Daoy (cell line): ENCODE measurements around the gene RUNX1. TPM values are rescaled to one million over a fixed set of nuclear protein-coding genes. Genes with fewer than 3 reads are reported as not detected.
"Not testable (repeated sequence)": the region's sequence is repeated elsewhere in the genome, so short reads cannot be mapped to it uniquely, and the experiment has no call there.

Experiments used
- DNase-seq: peaks from one replicate; pipeline ENCODE4 v3.0.0-alpha.2; 2015; ENCODE audit warnings: low read depth
- total RNA-seq: library from RNA; depleted of rRNA; stranded (reverse); fragments of >200 nt; shearing (Covaris generic); gene quantifications from 2 replicates; pipeline ENCODE4 v1.2.3, GENCODE V29; 2014

Gene RUNX1
- total RNA-seq, 1 experiment from 2014 or later, result 9.5 TPM

DNA sequence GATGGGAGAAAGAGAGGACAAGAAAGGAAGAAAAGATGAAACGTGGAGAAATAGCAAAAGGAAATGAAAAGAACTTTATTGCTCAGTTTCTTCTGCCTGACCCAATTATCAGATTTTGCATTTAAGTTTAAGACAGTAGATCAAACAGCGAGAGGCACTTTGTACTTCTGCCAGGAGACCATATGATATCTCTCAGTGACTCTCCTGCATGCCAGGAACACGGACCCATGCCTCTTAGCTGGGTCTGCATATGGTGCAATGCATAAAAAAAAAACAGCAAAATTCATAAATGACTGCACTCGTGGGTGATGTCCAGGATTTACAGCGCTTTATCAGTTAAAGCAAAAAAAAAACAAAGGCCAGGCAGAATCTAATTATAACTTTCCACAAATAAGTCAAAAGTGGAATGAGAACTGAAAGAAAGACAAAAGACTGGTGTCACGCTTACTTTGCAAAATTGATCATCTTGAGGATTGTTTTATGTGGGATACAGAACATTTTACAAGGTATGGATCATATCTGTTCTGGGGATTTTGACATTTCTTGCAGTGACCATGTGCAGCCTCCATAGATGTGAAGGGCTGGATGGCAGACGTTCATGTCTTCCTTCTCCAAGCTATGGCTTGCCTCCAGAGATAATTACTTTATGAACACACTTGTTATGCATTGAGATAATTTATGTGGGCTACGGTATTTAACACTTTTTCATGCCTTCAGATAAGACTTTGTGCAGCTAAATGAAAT lies 79.5 kb downstream of the RUNX1 start:
- no peak for DNase-seq

DNA sequence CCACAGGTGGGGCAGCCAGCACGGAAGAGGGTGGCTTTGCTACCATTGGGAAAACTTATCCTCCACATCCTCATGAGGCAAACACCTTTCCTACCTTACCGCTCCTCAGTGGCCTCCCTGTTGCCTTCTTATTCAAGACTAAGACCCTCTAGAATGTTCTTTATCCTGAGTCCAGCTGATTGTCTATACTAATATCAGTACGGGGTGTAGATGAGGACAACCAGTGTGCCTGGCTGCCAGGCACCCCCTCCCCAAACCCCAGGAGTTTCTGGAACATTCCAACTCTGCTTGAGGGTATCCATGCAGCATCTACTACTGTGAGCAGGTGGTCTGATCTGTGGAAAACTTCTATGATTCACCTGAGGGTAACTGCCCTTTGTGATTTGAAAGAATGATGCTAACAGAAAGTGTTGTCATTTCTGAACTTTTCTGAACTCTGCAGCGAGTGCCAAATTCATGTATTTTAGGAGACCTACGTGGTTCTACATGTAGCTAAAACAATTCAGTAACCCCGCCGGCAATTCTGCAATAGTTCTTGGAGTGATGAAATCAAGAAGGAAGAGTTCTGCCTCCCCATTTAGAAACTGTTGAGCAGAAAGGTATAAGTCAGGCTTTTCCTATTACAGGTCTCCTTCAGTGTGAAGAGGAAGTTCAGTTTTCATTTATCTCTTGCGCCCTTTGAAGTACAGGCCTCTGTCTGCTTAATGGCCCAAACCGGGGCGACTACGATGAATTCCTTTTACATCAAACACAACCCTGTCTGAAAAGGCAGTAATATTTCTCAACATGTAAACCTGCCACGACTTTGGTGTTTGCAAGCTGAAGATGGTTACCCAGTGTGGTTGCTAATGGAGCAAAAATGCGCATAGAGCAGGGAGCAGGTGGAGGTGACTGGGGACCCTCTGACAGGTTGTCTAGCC lies 80.4 kb downstream of the RUNX1 start:
- DNase-seq, result no peak

DNA sequence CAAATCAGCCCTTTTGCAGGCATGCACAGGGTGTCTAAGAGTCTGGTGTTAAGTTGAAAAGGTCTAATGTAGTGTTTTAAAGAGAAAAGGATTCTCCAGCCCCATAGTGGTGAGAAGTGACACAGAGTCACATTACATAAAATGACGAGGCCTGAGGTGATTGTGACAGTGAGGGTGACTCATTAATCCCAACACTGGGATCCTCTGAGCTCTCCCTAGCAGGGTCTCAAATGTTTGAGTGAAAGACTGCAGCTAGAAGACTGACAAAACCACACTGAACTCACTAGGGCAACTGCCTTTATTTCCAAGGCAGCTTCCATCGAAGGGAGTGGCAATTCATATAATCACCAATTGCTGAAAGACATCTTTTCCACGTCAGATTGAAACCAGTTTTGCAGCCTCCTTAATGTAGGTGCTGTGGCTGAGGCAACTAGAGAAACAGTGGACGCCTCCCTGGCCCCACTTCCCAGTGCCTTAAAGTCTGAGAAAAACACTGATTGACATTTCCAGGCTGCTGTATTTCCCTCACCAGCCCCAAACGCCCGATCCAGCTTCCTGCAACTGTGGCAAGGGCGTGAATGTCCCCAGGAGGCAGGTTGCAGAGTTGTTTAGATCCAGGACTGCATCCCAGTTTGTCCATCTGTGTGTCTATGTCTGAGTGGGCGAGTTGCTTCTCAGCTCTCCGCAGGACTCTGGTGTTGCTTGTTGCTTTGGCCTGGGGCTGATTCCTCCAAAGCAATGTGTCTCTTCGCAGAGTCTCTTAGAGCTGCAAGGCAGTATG lies 81.4 kb downstream of the RUNX1 start:
- DNase-seq, result peak; percentile 26

DNA sequence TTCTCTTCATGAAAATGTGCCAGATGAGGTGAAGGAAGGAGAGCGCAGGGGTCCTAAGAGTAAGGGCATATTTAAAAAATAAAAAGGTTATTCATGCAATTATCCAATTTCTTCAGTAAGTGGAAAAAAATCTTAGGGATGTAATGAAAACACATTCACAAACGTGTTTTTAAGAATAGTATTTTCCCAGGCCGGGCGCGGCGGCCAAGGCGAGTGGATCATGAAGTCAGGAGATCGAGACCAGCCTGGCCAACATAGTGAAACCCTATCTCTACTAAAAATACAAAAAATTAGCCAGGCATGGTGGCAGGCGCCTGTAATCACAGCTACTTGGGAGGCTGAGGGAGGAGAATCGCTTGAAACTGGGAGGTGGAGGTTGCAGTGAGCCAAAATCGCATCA lies 82.2 kb downstream of the RUNX1 start:
- DNase-seq, result not testable (repeated sequence)

DNA sequence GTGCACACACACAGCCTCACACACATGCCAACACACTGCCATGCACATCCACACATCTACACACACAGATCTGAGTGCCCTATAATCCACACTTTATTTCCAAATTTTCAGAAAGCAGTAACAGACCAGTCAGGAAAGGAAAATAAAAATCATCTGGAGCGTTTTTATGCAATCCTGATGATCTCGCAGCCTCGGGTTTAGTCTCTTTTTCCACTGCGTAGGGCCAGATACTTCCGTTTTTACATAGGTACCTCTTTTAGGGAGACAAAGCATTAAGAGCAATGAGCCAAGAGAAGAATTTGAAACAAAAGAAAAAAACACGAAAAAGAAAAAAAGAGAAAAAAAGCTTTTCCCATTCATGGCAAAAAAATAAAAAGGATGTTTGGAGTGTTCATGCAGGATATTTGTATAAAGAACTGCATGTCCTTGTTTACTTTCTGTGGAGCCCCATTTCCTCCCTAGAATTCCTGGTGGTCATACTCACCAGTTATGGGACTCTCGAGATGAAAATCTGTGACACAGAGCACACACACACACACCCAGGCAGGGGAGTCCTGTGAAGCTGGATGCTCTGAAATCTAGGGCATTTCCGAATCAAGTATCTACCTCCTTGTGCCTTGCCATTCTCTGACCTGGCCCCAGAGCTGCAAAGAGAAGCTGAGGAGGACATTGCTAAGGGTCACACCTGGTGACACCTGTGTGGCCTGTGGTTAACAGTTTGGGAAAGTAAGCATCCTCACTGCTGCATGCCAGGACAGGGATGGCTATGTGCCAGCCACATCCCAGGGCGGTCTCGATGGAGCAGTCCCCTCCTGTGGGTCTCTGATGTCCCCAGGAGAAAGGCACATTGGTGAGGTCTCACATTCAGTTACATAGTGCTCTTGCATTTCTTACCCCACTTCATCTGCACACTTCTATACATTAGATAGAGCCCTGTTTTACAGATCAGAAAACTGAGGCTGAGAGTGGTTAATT lies 83.6 kb downstream of the RUNX1 start:
- peak; percentile 79 for DNase-seq

DNA sequence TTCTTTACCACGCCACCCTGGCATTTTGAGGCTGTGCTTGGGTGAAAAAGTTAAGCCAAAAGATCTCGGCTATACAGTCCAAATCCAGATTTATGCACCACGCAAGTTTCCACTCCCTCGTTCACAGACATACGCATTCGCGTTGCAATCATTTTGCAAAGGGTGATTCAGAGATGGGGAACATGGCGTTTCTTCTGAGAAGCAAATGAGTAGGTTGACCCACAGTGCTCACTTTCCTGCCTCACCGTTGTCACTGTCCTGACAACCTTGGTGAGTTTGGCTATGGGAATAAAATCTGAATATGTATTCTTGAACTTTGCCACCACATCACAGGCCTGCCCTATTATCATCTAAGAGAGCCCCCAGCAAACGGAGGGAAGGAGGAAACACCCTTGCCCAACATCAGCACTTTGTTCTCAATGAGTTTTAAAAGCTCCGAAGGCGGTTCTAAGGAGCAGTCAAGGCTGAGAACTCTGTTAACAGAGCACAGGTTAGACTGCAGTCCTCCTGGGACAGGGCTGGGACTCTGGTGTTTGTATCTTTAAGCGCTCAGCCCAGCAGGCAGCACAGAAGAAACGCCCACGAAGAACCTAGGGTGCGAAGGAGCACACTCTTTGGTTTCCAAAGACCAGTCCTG lies 86.4 kb downstream of the RUNX1 start:
- DNase-seq, result no peak

DNA sequence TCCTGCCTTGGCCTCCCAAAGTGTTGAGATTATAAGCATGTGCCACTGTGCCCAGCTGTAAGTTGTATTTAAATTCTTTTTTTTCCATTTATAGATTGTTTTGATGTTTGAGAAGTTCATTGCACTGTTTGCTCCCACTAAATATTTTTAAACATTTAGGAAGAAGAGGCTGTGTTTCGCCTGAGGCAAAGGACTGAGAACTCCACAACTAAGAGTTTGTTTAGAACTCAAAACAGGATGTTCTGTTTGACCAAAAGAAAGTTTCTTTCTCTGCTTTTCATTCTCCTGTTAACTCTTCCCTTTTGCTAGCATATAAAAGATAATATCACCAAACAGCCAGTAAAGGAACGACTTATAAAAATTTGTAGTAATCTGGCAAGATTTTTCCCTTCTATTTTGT lies 87.0 kb downstream of the RUNX1 start:
- DNase-seq, result no peak

DNA sequence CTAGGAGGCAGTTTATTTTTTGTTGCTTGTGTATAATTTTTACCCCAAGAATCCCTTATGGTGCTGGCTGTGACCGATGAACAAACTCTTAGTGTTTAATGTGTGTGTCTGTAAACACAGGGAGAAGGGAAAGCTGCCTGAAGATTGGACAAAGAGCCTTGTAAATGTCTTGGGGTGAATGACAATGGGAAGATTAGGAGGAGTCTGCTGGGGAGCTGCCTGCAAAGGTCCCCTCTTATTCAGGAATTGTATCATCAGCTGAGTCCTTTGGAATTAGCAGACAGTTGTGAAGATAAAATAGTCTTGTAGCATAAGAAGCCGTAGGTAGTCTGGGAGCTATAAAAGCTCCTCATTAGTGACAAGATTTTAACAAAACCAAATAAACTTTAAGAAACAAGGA lies 88.4 kb downstream of the RUNX1 start:
- no peak for DNase-seq

DNA sequence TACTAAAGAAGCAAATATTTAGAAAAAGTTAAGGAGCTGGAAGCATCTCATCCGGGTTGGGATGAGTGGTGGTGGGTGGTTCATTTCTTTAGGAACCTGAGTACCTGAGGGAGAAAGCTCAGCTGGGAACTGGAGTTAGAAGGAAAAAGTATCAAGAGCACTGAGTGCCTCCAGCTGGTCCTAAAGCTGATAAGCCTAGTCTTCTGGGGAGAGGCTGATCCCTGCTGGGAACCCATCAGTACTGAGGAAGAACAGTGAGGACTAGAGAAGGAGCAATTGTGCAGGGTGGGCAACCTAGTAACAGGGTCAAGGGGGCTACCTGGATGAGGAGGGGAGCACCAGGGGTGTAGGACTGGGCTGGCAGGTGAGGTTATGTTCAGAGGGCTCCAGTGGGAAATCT lies 89.5 kb downstream of the RUNX1 start:
- DNase-seq, result no peak

DNA sequence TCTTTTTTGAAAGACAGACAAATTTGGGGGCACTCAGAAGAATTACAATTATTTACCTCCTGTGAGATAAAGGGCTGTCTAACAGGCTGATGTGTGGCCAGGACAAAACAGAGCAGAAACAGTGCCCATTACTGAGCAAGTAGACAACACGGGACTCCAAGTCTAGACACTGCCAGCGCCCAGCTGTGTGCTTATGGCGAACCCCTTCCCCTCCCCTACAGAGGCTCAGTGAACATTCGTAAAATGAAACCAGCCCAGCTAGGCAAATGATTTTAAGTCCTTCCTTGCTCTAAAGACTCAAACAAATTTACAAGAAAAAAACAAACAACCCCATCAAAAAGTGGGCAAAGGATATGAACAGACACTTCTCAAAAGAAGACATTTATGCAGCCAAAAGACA lies 91.1 kb downstream of the RUNX1 start:
- no peak for DNase-seq

DNA sequence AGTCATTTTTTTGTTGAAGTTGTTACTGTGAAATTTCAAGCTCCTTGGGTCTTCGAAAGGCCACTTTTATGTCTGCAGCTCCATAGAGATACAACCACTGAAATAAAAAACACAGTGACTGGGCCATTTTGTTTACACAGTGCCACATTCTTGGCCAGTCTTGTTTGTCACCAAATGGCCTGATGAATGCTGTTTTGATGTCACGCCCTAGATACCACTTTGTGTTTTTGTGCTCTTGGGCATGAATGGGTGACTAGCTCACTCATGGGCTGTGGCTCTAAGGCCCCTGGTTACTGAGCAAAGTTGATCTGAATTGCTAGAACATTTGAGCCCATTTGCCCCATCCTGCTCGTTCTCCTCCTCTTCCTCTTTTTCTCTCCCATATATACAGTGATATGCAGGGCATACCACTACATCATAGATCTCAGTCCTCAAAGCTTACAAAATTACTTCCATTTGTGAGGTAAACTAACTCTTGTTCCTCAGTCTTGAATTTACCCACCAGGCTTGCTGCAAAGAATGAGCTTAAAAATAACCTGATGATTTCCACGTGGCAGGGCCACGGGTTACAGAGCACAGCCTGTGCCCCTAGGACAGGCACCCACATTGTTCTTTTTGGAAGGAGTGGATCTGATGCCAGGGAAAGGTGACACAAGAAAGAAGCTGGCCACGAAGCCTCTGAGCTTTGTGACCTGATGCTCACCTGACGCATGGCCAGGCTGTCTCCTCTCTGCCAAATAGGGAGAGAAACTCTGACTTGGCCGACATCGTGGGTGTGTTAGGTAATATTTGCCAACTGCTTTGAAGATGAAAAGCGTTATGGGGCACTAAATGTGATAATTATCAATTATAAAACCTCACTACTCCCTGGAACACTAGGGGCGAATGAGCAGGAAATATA lies 92.4 kb downstream of the RUNX1 start:
- DNase-seq, result no peak

DNA sequence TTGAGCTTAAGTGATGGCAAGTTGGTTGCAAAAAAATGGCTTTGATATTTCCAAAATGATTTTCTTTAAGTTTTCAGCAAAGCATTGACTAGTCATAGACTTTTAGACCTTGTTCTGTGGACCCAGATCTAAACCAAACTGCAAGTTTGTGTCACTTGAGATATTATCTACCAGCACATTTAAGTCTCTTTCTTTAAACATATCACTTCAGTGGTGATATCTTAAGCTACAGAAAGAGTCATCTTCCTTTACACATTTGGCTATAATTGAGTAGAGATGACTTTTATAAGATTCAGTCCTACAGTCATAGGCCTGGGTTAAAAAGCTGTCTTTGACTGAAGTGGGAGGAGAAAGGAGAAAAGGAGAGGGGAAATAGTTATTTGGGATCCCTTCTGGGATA lies 95.2 kb downstream of the RUNX1 start:
- no peak for DNase-seq

DNA sequence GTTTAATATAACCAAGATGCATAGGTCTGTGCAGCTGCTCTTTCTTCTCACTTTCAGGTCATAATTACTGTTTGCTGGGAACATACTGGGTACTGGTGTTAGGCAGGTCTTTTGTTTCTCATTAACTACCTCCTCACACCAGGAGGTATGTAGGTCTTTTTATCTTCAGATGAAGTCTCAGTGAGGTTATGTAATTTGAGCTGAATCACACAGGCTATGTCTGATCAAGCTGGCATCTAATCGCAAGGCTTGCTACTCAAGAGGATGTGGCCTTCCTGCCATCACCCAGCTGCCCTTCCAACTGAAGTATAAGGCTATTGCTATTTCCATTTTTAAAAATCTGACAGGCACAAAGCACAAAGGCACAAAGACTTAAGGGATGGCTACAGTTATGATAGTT lies 96.4 kb downstream of the RUNX1 start:
- peak; percentile 24 for DNase-seq

DNA sequence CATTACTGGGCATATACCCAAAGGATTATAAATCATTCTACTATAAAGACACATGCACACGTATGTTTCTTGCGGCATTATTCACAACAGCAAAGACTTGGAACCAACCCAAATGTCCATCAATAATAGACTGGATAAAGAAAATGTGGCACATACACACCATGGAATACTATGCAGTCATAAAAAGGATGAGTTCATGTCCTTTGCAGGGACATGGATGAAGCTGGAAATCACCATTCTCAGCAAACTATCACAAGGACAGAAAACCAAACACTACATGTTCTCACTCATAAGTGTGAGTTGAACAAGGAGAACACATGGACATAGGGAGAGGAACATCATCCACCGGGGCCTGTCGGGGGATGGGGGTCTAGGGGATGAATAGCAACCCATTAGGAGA lies 97.2 kb downstream of the RUNX1 start:
- not testable (repeated sequence) for DNase-seq

DNA sequence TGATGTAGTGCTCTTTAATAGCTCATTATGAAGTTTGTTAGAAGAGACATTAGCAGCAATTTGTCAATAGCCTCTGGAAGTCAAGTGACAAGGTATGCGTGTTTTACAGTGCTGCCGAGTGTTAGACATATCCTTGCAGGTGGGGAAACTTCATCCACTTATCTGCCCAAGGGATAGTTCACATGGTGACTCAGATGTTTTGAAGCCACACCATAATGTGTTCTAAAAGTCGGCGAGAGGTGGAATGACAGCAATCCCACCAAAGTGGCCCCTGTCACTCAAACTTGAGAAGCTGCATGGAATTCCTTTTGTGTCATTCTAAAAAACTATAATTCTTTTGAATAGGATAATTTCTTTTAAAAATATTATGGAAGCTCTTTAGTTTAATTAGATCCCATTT lies 98.1 kb downstream of the RUNX1 start:
- DNase-seq, result peak; percentile 63

DNA sequence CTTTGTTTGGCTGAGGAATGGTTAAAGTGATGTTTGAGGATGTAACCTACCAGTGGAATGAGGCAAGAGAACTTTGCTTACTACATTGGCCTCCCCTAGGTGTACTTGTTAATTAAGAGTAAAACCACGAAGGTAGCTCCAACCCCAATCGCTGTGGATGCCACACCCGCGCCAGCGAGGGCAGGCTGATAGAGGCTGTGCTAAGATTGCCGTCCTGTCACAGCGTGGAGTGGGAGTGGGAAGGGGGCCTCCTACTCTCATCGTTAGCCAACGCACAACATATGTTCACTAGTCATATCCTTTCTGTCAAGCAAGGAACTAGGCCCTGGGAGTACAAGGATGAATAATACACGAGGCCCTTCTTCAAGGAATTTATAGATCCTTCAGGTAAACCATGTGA lies 99.6 kb downstream of the RUNX1 start:
- DNase-seq, result no peak

DNA sequence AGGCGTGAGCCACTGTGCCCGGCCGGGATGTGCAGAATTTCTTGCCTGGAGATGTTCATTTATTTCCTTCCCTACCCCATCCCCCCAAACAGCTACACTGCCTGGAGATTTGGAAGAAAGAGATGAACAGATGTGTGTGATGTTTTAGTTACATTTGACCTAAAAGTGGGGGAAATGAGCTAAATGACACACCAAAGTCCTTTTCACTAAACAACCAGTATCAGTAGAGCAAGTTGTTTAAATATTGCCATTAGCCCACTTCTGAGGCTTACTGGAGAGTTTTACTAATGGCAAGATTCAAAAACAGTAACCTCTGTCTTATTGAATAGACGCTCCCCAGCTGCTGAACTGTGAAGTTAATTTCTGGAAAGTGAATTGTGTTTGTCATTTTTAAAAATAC lies 100.1 kb downstream of the RUNX1 start:
- no peak for DNase-seq

DNA sequence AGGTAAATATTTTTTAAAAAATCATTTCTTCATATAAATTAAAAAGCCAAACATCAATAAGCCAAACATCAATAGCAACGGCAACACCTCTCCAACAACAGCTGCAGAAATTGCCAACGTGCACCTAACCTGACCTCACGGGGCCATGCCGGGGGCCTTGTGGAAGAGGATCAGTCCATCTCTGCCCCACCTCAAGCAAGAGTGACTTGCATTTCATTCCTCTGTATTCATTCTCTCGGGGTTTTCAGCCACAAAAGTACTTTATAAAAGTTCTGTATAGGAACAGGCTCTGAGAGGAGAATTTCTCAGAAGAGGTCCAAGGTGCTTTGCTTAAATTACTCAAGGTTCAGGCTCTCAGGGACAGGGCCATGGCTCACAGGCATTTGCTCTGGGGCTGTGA lies 100.9 kb downstream of the RUNX1 start:
- no peak for DNase-seq

DNA sequence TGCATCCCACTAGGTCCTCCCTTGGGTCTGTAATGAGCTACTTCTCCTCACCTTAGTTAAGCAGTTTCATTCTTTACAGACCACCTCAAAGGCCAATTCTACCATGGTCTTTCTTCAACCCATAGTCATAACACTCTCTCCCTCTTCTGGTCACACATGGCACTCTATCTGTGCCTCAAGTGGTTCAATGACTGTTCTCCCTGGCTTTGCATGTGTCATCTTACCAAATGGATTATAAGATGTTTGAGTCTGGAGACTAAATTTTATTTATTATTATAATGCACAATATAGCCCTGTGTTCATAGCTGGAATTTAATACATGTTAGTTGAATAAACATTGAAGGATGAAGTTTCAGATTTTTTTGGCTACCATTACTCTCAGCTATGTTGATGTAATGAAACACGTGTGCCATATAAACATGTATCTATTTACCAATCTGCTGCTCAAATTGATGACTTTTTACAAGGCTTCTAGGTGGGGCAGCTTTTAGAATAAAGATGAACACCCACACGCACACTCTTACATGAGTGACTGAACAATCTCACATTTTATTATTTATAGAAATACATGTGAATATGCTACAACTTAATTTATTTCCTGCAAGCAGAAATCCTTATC lies 102.1 kb downstream of the RUNX1 start:
- DNase-seq, result no peak
